ENCODE results near the gene ATG9B. TPM values are rescaled to one million over a fixed set of nuclear protein-coding genes. Genes with fewer than 3 reads are reported as not detected.

ATG9B gene
- total and polyA plus RNA-seq, 2 of the 13 experiments (the other 11 are each of a cell fraction or from before 2014, with no cell fraction given) = 0.24 TPM; not detected in 1

DNA sequence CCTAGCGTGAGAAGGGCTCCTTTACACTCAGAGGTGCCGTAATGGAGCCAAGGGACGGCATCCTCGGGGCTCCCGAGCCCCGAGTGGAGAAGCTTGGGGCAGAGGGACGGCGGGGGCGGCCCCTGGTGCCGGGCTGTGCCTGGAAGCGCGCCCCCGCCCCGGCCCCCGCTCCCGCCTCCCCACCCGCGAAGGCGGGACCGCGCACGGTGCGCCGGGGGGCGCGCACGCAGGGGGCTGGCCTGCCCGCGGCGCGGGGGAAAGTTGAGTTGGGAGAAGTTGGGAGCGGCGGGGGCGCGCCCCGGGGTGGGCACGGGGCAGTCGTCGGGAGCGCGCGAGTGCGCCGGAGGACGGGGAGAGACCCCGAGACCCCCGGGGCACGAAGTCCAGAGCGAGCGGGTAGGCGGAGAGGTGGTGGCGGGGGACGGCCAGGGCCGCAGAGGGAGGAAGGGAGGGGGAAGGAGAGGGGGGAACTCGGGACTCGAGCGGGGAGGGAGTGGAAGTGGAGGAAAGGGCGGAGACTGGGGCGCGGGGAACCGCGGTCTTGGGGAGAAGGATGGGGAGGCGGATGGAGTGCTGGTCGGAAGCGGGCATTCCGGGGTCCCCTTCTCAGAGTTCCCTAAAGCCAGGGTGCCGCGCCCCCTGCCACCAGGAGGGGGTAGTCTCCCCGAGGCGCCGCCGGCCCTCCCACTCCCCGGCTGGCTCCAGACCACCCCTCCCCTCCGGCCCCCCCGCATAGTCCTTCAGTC, 35.2 kb upstream of the ATG9B start, which contains the start of gene SLC4A2 (continued):
- TF ChIP-seq ZFYVE20 (CRISPR knock-in tag; IDR thresholded peaks at IDR 0.05; ENCODE audit: borderline replicate concordance, low read depth) (no peak), GZF1 (CRISPR knock-in tag; IDR thresholded peaks at IDR 0.05) (no peak), HNRNPH1 (optimal IDR thresholded peaks at IDR 0.05; ENCODE audit: low read depth, low read length) (no peak), GABPB1 (CRISPR knock-in tag; IDR thresholded peaks at IDR 0.05) (peak; percentile 45; the same call in 1 of the 2 replicates), LCORL (IDR thresholded peaks at IDR 0.05) (no peak), LCORL (CRISPR knock-in tag; IDR thresholded peaks at IDR 0.05) (no peak), ZFY (CRISPR knock-in tag; IDR thresholded peaks at IDR 0.05) (no peak), ZBTB7B (CRISPR knock-in tag; IDR thresholded peaks at IDR 0.05) (peak; percentile 22; the same call in 1 of the 2 replicates), ARID2 (CRISPR knock-in tag; IDR thresholded peaks at IDR 0.05; ENCODE audit: borderline replicate concordance) (0 out of 2 replicates have a peak, but pooled peaks have one; percentile 36), ZMYM2 (CRISPR knock-in tag; IDR thresholded peaks at IDR 0.05) (no peak), FOXJ3 (CRISPR knock-in tag; IDR thresholded peaks at IDR 0.05; ENCODE audit: borderline replicate concordance) (no peak), SNAI1 (CRISPR knock-in tag; IDR thresholded peaks at IDR 0.05; ENCODE audit: borderline replicate concordance) (no peak), ZNF768 (CRISPR knock-in tag; IDR thresholded peaks at IDR 0.05) (no peak), ZNF772 (CRISPR knock-in tag; IDR thresholded peaks at IDR 0.05) (no peak), NFE2L1 (CRISPR knock-in tag; IDR thresholded peaks at IDR 0.05; ENCODE audit: borderline replicate concordance) (no peak), KLF12 (CRISPR knock-in tag; IDR thresholded peaks at IDR 0.05; ENCODE audit: borderline replicate concordance) (no peak), EED (CRISPR knock-in tag; IDR thresholded peaks at IDR 0.05) (no peak), ZNF572 (CRISPR knock-in tag; IDR thresholded peaks at IDR 0.05) (no peak), THAP11 (CRISPR knock-in tag; IDR thresholded peaks at IDR 0.05) (peak; percentile 76; the same call in 1 of the 2 replicates)
- TF ChIP-seq, protein P1, sequence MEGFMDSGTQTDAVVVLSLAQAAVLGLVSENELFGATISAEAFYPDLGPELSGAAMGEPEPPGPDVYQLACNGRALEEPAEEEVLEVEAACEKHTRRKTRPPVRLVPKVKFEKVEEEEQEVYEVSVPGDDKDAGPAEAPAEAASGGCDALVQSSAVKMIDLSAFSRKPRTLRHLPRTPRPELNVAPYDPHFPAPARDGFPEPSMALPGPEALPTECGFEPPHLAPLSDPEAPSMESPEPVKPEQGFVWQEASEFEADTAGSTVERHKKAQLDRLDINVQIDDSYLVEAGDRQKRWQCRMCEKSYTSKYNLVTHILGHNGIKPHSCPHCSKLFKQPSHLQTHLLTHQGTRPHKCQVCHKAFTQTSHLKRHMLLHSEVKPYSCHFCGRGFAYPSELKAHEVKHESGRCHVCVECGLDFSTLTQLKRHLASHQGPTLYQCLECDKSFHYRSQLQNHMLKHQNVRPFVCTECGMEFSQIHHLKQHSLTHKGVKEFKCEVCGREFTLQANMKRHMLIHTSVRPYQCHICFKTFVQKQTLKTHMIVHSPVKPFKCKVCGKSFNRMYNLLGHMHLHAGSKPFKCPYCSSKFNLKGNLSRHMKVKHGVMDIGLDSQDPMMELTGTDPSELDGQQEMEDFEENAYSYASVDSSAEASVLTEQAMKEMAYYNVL (CRISPR knock-in tag; IDR thresholded peaks at IDR 0.05; ENCODE audit: borderline replicate concordance) = no peak
- TF ChIP-seq, protein P2, sequence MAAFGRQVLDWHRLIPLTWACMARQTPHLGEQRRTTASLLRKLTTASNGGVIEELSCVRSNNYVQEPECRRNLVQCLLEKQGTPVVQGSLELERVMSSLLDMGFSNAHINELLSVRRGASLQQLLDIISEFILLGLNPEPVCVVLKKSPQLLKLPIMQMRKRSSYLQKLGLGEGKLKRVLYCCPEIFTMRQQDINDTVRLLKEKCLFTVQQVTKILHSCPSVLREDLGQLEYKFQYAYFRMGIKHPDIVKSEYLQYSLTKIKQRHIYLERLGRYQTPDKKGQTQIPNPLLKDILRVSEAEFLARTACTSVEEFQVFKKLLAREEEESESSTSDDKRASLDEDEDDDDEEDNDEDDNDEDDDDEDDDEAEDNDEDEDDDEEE (CRISPR knock-in tag; IDR thresholded peaks at IDR 0.05) = no peak
- TF ChIP-seq, protein P3, sequence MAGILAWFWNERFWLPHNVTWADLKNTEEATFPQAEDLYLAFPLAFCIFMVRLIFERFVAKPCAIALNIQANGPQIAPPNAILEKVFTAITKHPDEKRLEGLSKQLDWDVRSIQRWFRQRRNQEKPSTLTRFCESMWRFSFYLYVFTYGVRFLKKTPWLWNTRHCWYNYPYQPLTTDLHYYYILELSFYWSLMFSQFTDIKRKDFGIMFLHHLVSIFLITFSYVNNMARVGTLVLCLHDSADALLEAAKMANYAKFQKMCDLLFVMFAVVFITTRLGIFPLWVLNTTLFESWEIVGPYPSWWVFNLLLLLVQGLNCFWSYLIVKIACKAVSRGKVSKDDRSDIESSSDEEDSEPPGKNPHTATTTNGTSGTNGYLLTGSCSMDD (CRISPR knock-in tag; IDR thresholded peaks at IDR 0.05) = no peak
- TF ChIP-seq, protein P4, sequence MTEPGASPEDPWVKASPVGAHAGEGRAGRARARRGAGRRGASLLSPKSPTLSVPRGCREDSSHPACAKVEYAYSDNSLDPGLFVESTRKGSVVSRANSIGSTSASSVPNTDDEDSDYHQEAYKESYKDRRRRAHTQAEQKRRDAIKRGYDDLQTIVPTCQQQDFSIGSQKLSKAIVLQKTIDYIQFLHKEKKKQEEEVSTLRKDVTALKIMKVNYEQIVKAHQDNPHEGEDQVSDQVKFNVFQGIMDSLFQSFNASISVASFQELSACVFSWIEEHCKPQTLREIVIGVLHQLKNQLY (CRISPR knock-in tag; IDR thresholded peaks at IDR 0.05) = no peak
- TF ChIP-seq, protein P5, sequence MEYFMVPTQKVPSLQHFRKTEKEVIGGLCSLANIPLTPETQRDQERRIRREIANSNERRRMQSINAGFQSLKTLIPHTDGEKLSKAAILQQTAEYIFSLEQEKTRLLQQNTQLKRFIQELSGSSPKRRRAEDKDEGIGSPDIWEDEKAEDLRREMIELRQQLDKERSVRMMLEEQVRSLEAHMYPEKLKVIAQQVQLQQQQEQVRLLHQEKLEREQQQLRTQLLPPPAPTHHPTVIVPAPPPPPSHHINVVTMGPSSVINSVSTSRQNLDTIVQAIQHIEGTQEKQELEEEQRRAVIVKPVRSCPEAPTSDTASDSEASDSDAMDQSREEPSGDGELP (IDR thresholded peaks at IDR 0.05; ENCODE audit: borderline replicate concordance, low read depth) = no peak
